Endothelial cell of umbilical vein (primary cell): ENCODE data around the gene ABT1. TPM values are rescaled to one million over a fixed set of nuclear protein-coding genes. Genes with fewer than 3 reads are reported as not detected.

Experiments
- BruUV-seq: library from RNA; stranded (reverse); fragments of 400-500 nt; replicated peaks from 2 replicates; lab custom pipeline; 2021; lab: Mats Ljungman, UMichigan
- CTCF ChIA-PET: fragments of 300-600, 350-600 bp; sonication (Branson Sonifier 250); formaldehyde crosslinking; loops from one replicate; lab custom pipeline; 2021; ENCODE audit warnings: antibody characterized with exemption, inconsistent platforms; lab: Charles Lee
- POLR2A ChIA-PET: fragments of 300-600, 350-600 bp; sonication (Branson Sonifier 250); formaldehyde crosslinking; loops from one replicate; lab custom pipeline; 2021; ENCODE audit warnings: antibody characterized with exemption, inconsistent platforms; lab: Charles Lee
- DNase-seq: peaks from one replicate; pipeline ENCODE4 v3.0.0-alpha.2; 2011; ENCODE audit warnings: low read depth, low spot score
- FAIRE-seq: peaks from 2 replicates; lab custom pipeline; 2011; peaks lifted over from hg19 to GRCh38; lab: Jason Lieb, UNC
- H2AFZ ChIP-seq: 2 replicates; pipeline ENCODE4 v1.6.0; 2012; ENCODE audit warnings: low read depth, low read length, control low read depth, inconsistent platforms
- H3K27ac ChIP-seq: 2 replicates; pipeline ENCODE4 v1.5.1; 2011; ENCODE audit warnings: low read depth, mild to moderate bottlenecking, control low read depth, low read length, moderate library complexity; ENCODE audit not compliant: insufficient read depth
- H3K27me3 ChIP-seq, 2 experiments: 2 replicates each; pipeline versions ENCODE4 v1.6.0 to v1.6.1; 2011; ENCODE audit warnings: low read length in 2 of 2, mixed read lengths in 1 of 2; ENCODE audit not compliant: control insufficient read depth in 2 of 2, insufficient read depth in 2 of 2
- H3K36me3 ChIP-seq, 2 experiments: 2 replicates in 1 of 2; 3 replicates in 1 of 2; pipeline ENCODE4 v1.5.1; 2011; ENCODE audit warnings: low read length in 2 of 2, mild to moderate bottlenecking in 1 of 2, moderate library complexity in 1 of 2; ENCODE audit not compliant: control insufficient read depth in 2 of 2, insufficient read depth in 2 of 2; ENCODE audit errors: extremely low read depth in 1 of 2
- H3K4me1 ChIP-seq: 3 replicates; pipeline ENCODE4 v1.5.1; 2011; ENCODE audit warnings: mild to moderate bottlenecking, low read length; ENCODE audit not compliant: control insufficient read depth, insufficient read depth; ENCODE audit errors: extremely low read depth
- H3K4me2 ChIP-seq: 2 replicates; pipeline ENCODE4 v1.6.1; 2011; ENCODE audit warnings: low read length, control low read depth, mixed read lengths; ENCODE audit not compliant: insufficient read depth
- H3K4me3 ChIP-seq, 3 experiments: fragments of 200-600 bp in 1 of 3; sonication (generic), shearing (Covaris generic) in 1 of 3; replicated peaks in 1 of 3; 2 replicates each; pipeline ENCODE4 v1.5.1; 2011 to 2016; ENCODE audit warnings: control low read depth in 3 of 3, low read length in 3 of 3, mild to moderate bottlenecking in 2 of 3, inconsistent platforms in 1 of 3, low read depth in 1 of 3, moderate library complexity in 1 of 3; ENCODE audit not compliant: insufficient read depth in 1 of 3
- H3K79me2 ChIP-seq: 2 replicates; pipeline ENCODE4 v1.6.0; 2012; ENCODE audit warnings: low read length, inconsistent platforms; ENCODE audit not compliant: control insufficient read depth, insufficient read depth
- H3K9ac ChIP-seq: replicated peaks from 2 replicates; pipeline ENCODE3; 2011; ENCODE audit warnings: low read length, control low read depth; ENCODE audit not compliant: insufficient read depth; ENCODE audit errors: extremely low read depth
- H3K9me1 ChIP-seq: replicated peaks from 3 replicates; pipeline ENCODE4 v1.6.0; 2011; ENCODE audit warnings: mild to moderate bottlenecking, low read length; ENCODE audit not compliant: control insufficient read depth, insufficient read depth; ENCODE audit errors: extremely low read depth
- H3K9me3 ChIP-seq: replicated peaks from 2 replicates; pipeline ENCODE4 v1.5.1; 2012; ENCODE audit warnings: low read length, inconsistent platforms; ENCODE audit not compliant: control insufficient read depth, insufficient read depth
- H4K20me1 ChIP-seq: replicated peaks from 2 replicates; pipeline ENCODE3; 2011; ENCODE audit warnings: mild to moderate bottlenecking, low read length; ENCODE audit not compliant: control insufficient read depth, insufficient read depth; ENCODE audit errors: extremely low read depth
- CTCF ChIP-seq, 2 donors: IDR thresholded peaks; 1 replicate in 1 of 2; 2 replicates in 1 of 2; pipeline ENCODE4 v1.5.1; 2011; ENCODE audit warnings: low read length in 2 of 2, mild to moderate bottlenecking in 2 of 2, moderate library complexity in 2 of 2, control low read depth in 1 of 2, inconsistent platforms in 1 of 2, low read depth in 1 of 2; ENCODE audit not compliant: insufficient read depth in 1 of 2; ENCODE audit errors: extremely low read depth in 1 of 2
- GATA2 ChIP-seq: IDR thresholded peaks from 2 replicates; pipeline ENCODE4 v1.7.0; 2011; ENCODE audit warnings: low read depth, mild to moderate bottlenecking, moderate library complexity, mixed read lengths, low read length; ENCODE audit not compliant: insufficient read length, insufficient read depth
- POLR2AphosphoS5 ChIP-seq: IDR thresholded peaks from 2 replicates; pipeline ENCODE4 v1.6.1; 2012; ENCODE audit warnings: low read depth, mild to moderate bottlenecking, control low read depth, low read length, moderate library complexity; ENCODE audit not compliant: insufficient read depth
- dilution Hi-C: fragments of 300-500 bp; cut with MboI; formaldehyde crosslinking; loops from one replicate; pipeline ENCODE4 v1.15.0; 2019; ENCODE audit warnings: low sequenced_read_pairs; ENCODE audit not compliant: extremely low pct_ligation_motif_present
- intact Hi-C: fragments of 100-400 bp; cut with micrococcal nuclease; formaldehyde crosslinking; loops from one replicate; pipeline ENCODE4 v1.10.0; 2022
- polyA plus RNA-seq, 4 experiments: library from polyadenylated mRNA; depleted of rRNA in 3 of 4; stranded (reverse) in 3 of 4; unstranded in 1 of 4; fragments of >200 nt; gene quantifications; 2 replicates each; pipeline versions ENCODE4 v1.2.1 to v1.2.3, GENCODE V29; 2011 to 2012; ENCODE audit warnings: missing spikeins in 1 of 4
- total RNA-seq: library from RNA; stranded (reverse); gene quantifications from 2 replicates; pipeline ENCODE4 v1.2.3, GENCODE V29; 2021

Gene ABT1
- total and polyA plus RNA-seq, 2 donors (not counting 3 experiments of a cell fraction or from before 2014, with no cell fraction given), result 20.1 to 22.2 TPM

GRCh38 chr6:26594730-26595632, 1.8 kb upstream of the ABT1 start:
- TF ChIP-seq POLR2AphosphoS5 (no peak), GATA2 (no peak)
- dilution Hi-C loops (no loop called here), intact Hi-C loops (loop anchor here (1.0 to 5.0 kb wide), 5 partner anchors 23 to 1297 kb away; a partner anchor contains a TSS)
- H3K27me3 ChIP-seq, result peaks cover 12 to 29% of the 10 kb centered on the region in 2 experiments
- H3K4me1 ChIP-seq, result peaks cover 18% of the 10 kb centered on the region
- peaks cover 13% of the 10 kb centered on the region for H3K79me2 ChIP-seq
- peaks cover 3 to 11% of the 10 kb centered on the region in 2 experiments for H3K36me3 ChIP-seq
- H3K9me1 ChIP-seq, result no peaks in the 10 kb centered on the region
- no TSS peak for BruUV-seq
- peak overlapping the region; percentile 80 for H3K4me2 ChIP-seq
- peak overlapping the region in 1 of 3 experiments; percentile 21 for H3K4me3 ChIP-seq
- POLR2A ChIA-PET, result interaction anchor here (0.7 to 1.6 kb wide), 5 partner anchors 69 to 538 kb away, joined by 3 to 5 read pairs (median 4); a partner anchor contains a TSS
- no peak overlapping the region for H3K27ac ChIP-seq
- no peak overlapping the region for H3K9ac ChIP-seq
- FAIRE-seq (peak; percentile 67), DNase-seq (peak; percentile 36)
- peak overlapping the region; percentile 36 for H2AFZ ChIP-seq
- no peaks in the 10 kb centered on the region for H3K9me3 ChIP-seq
- CTCF ChIA-PET, result interaction anchor here (0.6 to 15.7 kb wide), 56 partner anchors 8 to 1300 kb away, joined by 3 to 359 read pairs (median 5); partner anchors contain the start of gene HMGN4
- no peaks in the 10 kb centered on the region for H4K20me1 ChIP-seq

DNA sequence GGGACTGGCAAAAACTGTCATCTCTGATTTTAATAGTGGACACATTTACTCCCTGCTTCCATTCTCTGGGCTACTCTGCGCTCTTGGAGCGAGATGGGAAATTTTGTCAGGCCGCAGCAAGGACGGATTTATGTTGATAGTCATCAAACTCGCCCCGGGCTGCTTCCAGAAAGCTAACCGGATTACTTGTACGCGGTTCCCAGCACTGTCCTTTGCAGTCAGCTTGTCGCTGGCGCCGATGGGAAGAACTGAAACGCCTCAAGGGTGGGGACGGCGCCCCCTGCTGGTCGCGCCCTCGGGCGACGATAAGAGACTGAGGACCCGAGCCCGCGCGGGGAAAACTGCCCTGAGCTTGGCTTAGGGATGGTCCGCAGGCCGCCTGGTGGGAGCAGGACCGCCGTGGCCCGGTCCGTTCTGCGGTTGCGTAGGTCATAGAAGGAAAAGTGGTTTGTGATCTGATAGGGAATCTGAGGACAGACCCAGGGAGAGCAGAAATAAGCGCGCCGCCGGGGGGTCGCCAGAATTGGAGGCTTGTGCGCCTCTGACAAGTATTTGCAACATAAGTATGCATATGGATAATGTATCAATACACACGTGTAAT, 984 bp upstream of the ABT1 start:
- Histone ChIP-seq H3K4me1 (peaks cover 18% of the 10 kb centered on the region), H3K9me3 (no peaks in the 10 kb centered on the region), H3K9ac (peak overlapping the region; percentile 63), H3K9me1 (no peaks in the 10 kb centered on the region), H3K4me2 (peak overlapping the region; percentile 80), H3K36me3 (peaks cover 3 to 11% of the 10 kb centered on the region in 2 experiments), H3K4me3 (peak overlapping the region; percentile 24 to 69 (median 30)), H2AFZ (peak overlapping the region; percentile 75), H3K27ac (peak overlapping the region; percentile 80), H4K20me1 (no peaks in the 10 kb centered on the region), H3K79me2 (peaks cover 13% of the 10 kb centered on the region), H3K27me3 (peaks cover 10 to 21% of the 10 kb centered on the region in 2 experiments)
- peak; percentile 82 for FAIRE-seq
- DNase-seq, result peak; percentile 88
- BruUV-seq, result no TSS peak
- CTCF ChIA-PET, result interaction anchor here (0.6 to 15.7 kb wide), 58 partner anchors 8 to 1299 kb away, joined by 3 to 359 read pairs (median 5); partner anchors contain the start of gene HMGN4
- POLR2A ChIA-PET, result interaction anchor here (0.7 to 1.6 kb wide), 5 partner anchors 68 to 537 kb away, joined by 3 to 5 read pairs (median 4); a partner anchor contains a TSS
- TF ChIP-seq GATA2, result no peak
- TF ChIP-seq CTCF (IDR thresholded peaks at IDR 0.05; ENCODE audit: extremely low read depth in 1 of 2, insufficient read depth in 1 of 2, low read depth in 1 of 2, low read length in 2 of 2), result peak; percentile 96 to 97
- peak; percentile 12 for TF ChIP-seq POLR2AphosphoS5
- intact Hi-C loops, result loop anchor here (1.0 to 5.0 kb wide), 9 partner anchors 23 to 1297 kb away; partner anchors contain the start of gene ZNF322
- dilution Hi-C loops, result no loop called here
